ENCODE results near the gene WNK2. TPM values are rescaled to one million over a fixed set of nuclear protein-coding genes. Genes with fewer than 3 reads are reported as not detected.

WNK2 gene
- total and polyA plus RNA-seq, 2 donors (not counting 3 experiments of a cell fraction or from before 2014, with no cell fraction given) = not detected

- BruUV-seq (replicated peaks) = no TSS peak
- Histone ChIP-seq H3K27ac (ENCODE audit: insufficient read depth, low read depth, low read length) (no peak overlapping the region), H3K4me2 (ENCODE audit: insufficient read depth, low read length) (no peak overlapping the region), H3K9me1 (replicated peaks; ENCODE audit: control insufficient read depth, extremely low read depth, insufficient read depth, low read length) (no peaks in the 10 kb centered on the region), H3K4me3 (replicated peaks in 1 of 3; ENCODE audit: insufficient read depth in 1 of 3, low read depth in 1 of 3, low read length in 3 of 3) (no peak overlapping the region), H3K9ac (replicated peaks; ENCODE audit: extremely low read depth, insufficient read depth, low read length) (no peak overlapping the region), H4K20me1 (replicated peaks; ENCODE audit: control insufficient read depth, extremely low read depth, insufficient read depth, low read length) (no peaks in the 10 kb centered on the region), H3K4me1 (ENCODE audit: control insufficient read depth, extremely low read depth, insufficient read depth, low read length) (no peaks in the 10 kb centered on the region), H3K36me3 (ENCODE audit: control insufficient read depth in 2 of 2, extremely low read depth in 1 of 2, insufficient read depth in 2 of 2, low read length in 2 of 2) (no peaks in the 10 kb centered on the region), H3K79me2 (ENCODE audit: control insufficient read depth, insufficient read depth, low read length) (no peaks in the 10 kb centered on the region), H2AFZ (ENCODE audit: low read depth, low read length) (no peak overlapping the region), H3K27me3 (ENCODE audit: control insufficient read depth in 2 of 2, insufficient read depth in 2 of 2, low read length in 2 of 2) (no peaks in the 10 kb centered on the region), H3K9me3 (replicated peaks; ENCODE audit: control insufficient read depth, insufficient read depth, low read length) (no peaks in the 10 kb centered on the region)
- no peak for DNase-seq (ENCODE audit: low read depth, low spot score)
- ChIA-PET POLR2A (no interaction called here), CTCF (no interaction called here)
- intact Hi-C loops (cut with micrococcal nuclease) = no loop called here
- FAIRE-seq = no peak
- TF ChIP-seq CTCF (IDR thresholded peaks at IDR 0.05; ENCODE audit: extremely low read depth in 1 of 2, insufficient read depth in 1 of 2, low read depth in 1 of 2, low read length in 2 of 2) = no peak
- no peak for TF ChIP-seq GATA2 (IDR thresholded peaks at IDR 0.05; ENCODE audit: insufficient read depth, insufficient read length, low read depth, low read length)
- TF ChIP-seq POLR2AphosphoS5 (IDR thresholded peaks at IDR 0.05; ENCODE audit: insufficient read depth, low read depth, low read length) = no peak
- no peak for TF ChIP-seq MYC (IDR thresholded peaks at IDR 0.05; ENCODE audit: low read depth, low read length)
- TF ChIP-seq MAX (IDR thresholded peaks at IDR 0.05; ENCODE audit: insufficient read depth, insufficient read length) = no peak
- no peak for TF ChIP-seq POLR2A (IDR thresholded peaks at IDR 0.05; ENCODE audit: low read depth, low read length)
- no peak for TF ChIP-seq FOS (IDR thresholded peaks at IDR 0.05; ENCODE audit: borderline replicate concordance, insufficient read depth, low read length)
- TF ChIP-seq EZH2 (IDR thresholded peaks at IDR 0.05; ENCODE audit: borderline replicate concordance, low read depth, low read length, severe bottlenecking) = no peak
- no peak for TF ChIP-seq JUN (IDR thresholded peaks at IDR 0.05; ENCODE audit: borderline replicate concordance, insufficient read depth, insufficient read length, low read depth)
- dilution Hi-C loops (cut with MboI; ENCODE audit: extremely low pct_ligation_motif_present, low sequenced_read_pairs) = no loop called here
Observed at GRCh38 chr9:93234600-93234999, 50.7 kb downstream of the WNK2 start.

All from endothelial cell of umbilical vein (primary cell).